Ascending aorta (tissue), 2 donors: ENCODE measurements around the gene TEX35. TPM values are rescaled to one million over a fixed set of nuclear protein-coding genes. Genes with fewer than 3 reads are reported as not detected.
"Not testable (repeated sequence)": the region's sequence is repeated elsewhere in the genome, so short reads cannot be mapped to it uniquely, and the experiment has no call there.

Experiments used
- DNase-seq, 2 donors: peaks; one replicate each; pipeline ENCODE4 v3.0.0-alpha.2; 2019; ENCODE audit warnings: low spot score in 2 of 2
- H3K27ac ChIP-seq, 2 donors: fragments of 200-600 bp; sonication (generic); one replicate each; pipeline ENCODE4 v1.5.1; 2016 to 2017; ENCODE audit warnings: mild to moderate bottlenecking in 1 of 2
- H3K27me3 ChIP-seq: fragments of 200-600 bp; sonication (generic); one replicate; pipeline ENCODE4 v1.5.1; 2017
- H3K36me3 ChIP-seq, 2 donors: fragments of 200-600 bp; sonication (generic); one replicate each; pipeline ENCODE4 v1.5.1; 2016
- H3K4me1 ChIP-seq, 2 donors: fragments of 200-600 bp; sonication (generic); one replicate each; pipeline ENCODE4 v1.5.1; 2016 to 2017; ENCODE audit warnings: mild to moderate bottlenecking in 1 of 2
- H3K4me3 ChIP-seq, 2 donors: fragments of 200-600 bp; sonication (generic); one replicate each; pipeline ENCODE4 v1.5.1; 2016 to 2017; ENCODE audit warnings: mild to moderate bottlenecking in 1 of 2
- H3K9me3 ChIP-seq, 2 donors: fragments of 200-600 bp; sonication (generic); one replicate each; pipeline ENCODE4 v1.5.1; 2016
- CTCF ChIP-seq, 3 experiments: fragments of 200-600 bp in 2 of 3; fragments of 450-650 bp in 1 of 3; sonication (generic) in 2 of 3; IDR thresholded peaks; one replicate each; pipeline ENCODE4 v1.5.1; 2016 to 2019; ENCODE audit warnings: antibody characterized with exemption in 3 of 3, mild to moderate bottlenecking in 1 of 3, moderate library complexity in 1 of 3
- intact Hi-C: fragments of 100-400 bp; cut with DNase I; formaldehyde crosslinking; loops from one replicate; pipeline ENCODE4 v1.15.1; 2023
- total RNA-seq: library from RNA; depleted of rRNA; stranded (reverse); fragments of >200 nt; gene quantifications from one replicate; pipeline ENCODE4 v1.1.0, GENCODE V29; 2016

The TEX35 gene
- total RNA-seq, 1 donor from 2014 or later = not detected

- DNase-seq = no peak
- H3K9me3 ChIP-seq = no peaks in the 10 kb centered on the region
- intact Hi-C loops = no loop called here
- no peaks in the 10 kb centered on the region for H3K4me1 ChIP-seq
- TF ChIP-seq CTCF (IDR thresholded peaks at IDR 0.05) = no peak
- peaks cover 0 to 5% of the 10 kb centered on the region in 2 donors for H3K36me3 ChIP-seq
- no peaks in the 10 kb centered on the region for H3K27me3 ChIP-seq
- H3K4me3 ChIP-seq = no peak overlapping the region
- no peak overlapping the region for H3K27ac ChIP-seq
These were observed 38.4 kb downstream of the TEX35 start for GRCh38 chr1:178551307-178551706.

- no peak overlapping the region for H3K27ac ChIP-seq
- DNase-seq = no peak
- no peak for TF ChIP-seq CTCF (IDR thresholded peaks at IDR 0.05)
- H3K4me3 ChIP-seq = no peak overlapping the region
- intact Hi-C loops = no loop called here
- H3K4me1 ChIP-seq = no peaks in the 10 kb centered on the region
- no peaks in the 10 kb centered on the region for H3K9me3 ChIP-seq
- H3K27me3 ChIP-seq = no peaks in the 10 kb centered on the region
- peaks cover 0 to 5% of the 10 kb centered on the region in 2 donors for H3K36me3 ChIP-seq
These were observed 39.0 kb downstream of the TEX35 start for GRCh38 chr1:178551940-178552339.

GRCh38 chr1:178552856-178553255 lies 39.9 kb downstream of the TEX35 start:
- intact Hi-C loops = no loop called here
- Histone ChIP-seq H3K36me3 (peaks cover 0 to 4% of the 10 kb centered on the region in 2 donors), H3K4me3 (no peak overlapping the region), H3K4me1 (no peaks in the 10 kb centered on the region), H3K9me3 (no peaks in the 10 kb centered on the region), H3K27me3 (no peaks in the 10 kb centered on the region), H3K27ac (no peak overlapping the region)
- no peak for DNase-seq
- TF ChIP-seq CTCF (IDR thresholded peaks at IDR 0.05) = no peak

GRCh38 chr1:178554351-178554750 lies 41.4 kb downstream of the TEX35 start:
- H3K4me1 ChIP-seq, H3K9me3 ChIP-seq, H3K27ac ChIP-seq, H3K27me3 ChIP-seq, intact Hi-C loops, DNase-seq, H3K36me3 ChIP-seq, H3K4me3 ChIP-seq: not testable (repeated sequence)

- H3K4me1 ChIP-seq, H3K9me3 ChIP-seq, H3K27ac ChIP-seq, intact Hi-C loops, H3K27me3 ChIP-seq, H3K4me3 ChIP-seq, DNase-seq, H3K36me3 ChIP-seq: not testable (repeated sequence)
These were observed 42.7 kb downstream of the TEX35 start for GRCh38 chr1:178555613-178556012.

- intact Hi-C loops, H3K27me3 ChIP-seq, H3K36me3 ChIP-seq, DNase-seq, H3K27ac ChIP-seq, H3K4me1 ChIP-seq, H3K9me3 ChIP-seq, H3K4me3 ChIP-seq: not testable (repeated sequence)
These were observed 45.9 kb downstream of the TEX35 start for GRCh38 chr1:178558816-178559215.

GRCh38 chr1:178560871-178561376 lies 48.0 kb downstream of the TEX35 start:
- no peak overlapping the region for H3K4me3 ChIP-seq
- intact Hi-C loops = no loop called here
- no peak for DNase-seq
- no peaks in the 10 kb centered on the region for H3K9me3 ChIP-seq
- no peaks in the 10 kb centered on the region for H3K27me3 ChIP-seq
- no peak for TF ChIP-seq CTCF (IDR thresholded peaks at IDR 0.05)
- no peaks in the 10 kb centered on the region for H3K4me1 ChIP-seq
- H3K27ac ChIP-seq = no peak overlapping the region
- no peaks in the 10 kb centered on the region for H3K36me3 ChIP-seq
